GM21717 (cell line): Measurements from ENCODE around the gene DGKI.
"Not testable (repeated sequence)": the region's sequence is repeated elsewhere in the genome, so short reads cannot be mapped to it uniquely, and the experiment has no call there.

Experiments used
- ATAC-seq: cut with Tn5 transposase; IDR thresholded peaks from one replicate; pipeline ENCODE4 v1.9.1; 2021; ENCODE audit warnings: mild to moderate bottlenecking, moderate library complexity; ENCODE audit not compliant: unreplicated experiment

DGKI gene

DNA sequence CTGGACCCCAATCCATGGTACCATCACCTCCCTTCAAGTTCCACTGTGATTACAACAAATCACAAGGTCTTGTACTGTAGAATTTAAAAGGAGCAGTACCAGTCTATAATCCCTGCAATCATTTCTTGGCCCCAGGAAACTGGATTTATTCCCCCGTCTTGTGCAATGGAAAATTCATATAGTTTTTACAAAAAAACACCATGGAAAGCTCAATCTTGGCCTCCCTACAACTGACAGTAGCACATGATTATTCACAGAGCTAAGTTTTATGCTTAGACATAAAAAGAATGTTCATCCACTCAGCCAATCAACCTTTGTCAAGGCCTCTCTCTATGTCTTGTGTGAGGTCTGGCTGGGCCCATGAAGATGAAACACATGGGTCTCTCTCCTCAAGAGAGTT is 10.2 kb downstream of the DGKI start:
- ATAC-seq = no peak

DNA sequence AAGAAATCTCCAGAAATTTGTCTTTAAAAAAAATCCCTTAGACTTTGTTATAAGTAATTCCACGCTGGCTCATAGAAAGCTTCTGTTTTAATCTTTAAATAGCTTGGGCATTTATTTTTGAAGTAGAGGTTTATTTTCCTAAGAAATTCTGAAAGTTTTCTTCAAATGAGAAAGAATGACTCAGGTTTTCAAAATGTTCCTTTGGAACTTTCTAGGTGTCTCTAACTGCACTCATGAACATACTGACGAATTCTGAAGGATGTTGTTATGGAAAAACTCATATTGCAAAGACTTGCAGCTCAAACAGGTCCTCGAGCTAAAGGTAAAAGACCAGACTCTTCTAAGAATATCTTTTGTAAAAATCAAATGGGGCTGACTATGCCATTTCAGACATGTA is 10.7 kb downstream of the DGKI start:
- no peak for ATAC-seq

DNA sequence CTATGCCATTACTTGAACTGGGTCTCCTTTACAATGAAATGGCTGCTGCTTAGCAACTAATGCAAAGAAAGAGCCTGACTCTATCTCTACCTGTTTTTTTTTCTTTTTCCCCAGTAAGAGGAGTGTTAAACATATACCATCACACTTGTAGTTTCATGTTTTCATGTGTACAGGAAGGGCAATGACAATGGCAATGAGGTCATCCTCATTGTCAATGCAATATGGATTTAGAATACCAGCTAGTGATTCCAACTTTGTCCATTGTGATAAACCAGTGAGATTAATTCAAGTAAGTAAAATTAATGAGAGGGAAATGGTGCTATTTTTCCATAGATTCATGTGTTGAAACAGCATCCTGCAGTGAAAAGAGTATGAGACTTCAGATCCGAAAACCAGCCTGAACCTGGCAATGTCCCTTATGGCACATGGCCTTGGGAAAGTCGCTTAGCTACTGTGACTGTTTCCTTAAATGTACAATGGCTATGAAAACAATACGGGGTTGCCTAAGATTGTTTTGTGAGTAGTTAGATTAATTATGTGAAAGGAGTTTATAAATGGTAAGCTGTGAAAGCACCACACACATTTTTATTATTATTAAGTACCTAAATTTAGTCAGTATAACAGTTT is 11.2 kb downstream of the DGKI start:
- ATAC-seq = no peak

DNA sequence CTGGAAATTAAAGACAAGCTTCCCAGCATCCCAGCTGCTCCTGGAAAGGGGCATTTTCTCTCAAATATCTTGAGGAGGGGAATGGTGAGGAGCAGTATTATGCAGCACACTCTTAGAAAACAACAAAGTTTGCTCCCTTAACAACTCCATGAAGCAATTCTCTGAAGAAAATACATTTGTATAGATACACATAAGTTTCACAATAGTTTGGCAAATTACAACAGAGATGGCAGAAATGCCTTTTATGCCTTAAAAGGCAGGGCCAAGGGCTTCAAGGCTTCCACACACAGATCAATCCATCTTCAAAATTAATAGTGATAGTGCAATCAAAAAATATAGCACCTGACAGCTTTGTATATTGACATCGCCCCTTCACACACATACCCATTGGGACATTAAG is 12.2 kb downstream of the DGKI start:
- ATAC-seq = no peak

DNA sequence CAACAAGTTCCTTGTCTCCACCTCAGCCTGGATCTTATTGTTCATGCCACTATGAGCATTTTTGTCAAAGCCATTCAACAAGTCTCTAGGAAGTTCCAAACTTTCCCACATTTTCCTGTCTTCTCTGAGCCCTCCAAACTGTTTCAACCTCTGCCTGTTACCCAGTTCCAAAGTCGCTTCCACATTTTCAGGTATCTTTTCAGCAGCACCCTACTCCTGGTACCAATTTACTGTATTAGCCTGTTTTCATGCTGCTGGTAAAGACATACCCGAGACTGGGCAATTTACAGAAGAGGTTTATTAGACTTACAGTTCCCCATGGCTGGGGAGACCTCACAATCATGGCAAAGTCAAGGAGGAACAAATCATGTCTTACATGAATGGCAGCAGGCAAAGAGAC is 13.8 kb downstream of the DGKI start:
- ATAC-seq = not testable (repeated sequence)

DNA sequence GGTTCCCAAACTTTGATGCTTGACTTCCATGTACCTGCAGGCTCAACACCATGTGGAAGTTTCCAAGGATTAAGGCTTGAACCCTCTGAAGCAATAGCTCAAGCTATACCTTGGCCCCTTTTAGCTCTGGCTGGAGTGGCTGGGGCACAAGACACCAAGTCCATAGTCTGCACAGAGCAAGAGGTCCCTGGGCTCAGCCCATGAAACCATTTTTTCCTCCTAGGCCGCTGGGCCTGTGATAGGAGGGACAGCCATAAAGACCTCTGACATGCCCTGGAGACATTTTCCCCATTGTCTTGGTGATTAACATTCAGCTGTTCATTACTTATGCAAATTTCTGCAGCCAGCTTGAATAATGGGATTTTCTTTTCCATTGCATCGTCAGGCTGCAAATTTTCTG is 14.4 kb downstream of the DGKI start:
- no peak for ATAC-seq

DNA sequence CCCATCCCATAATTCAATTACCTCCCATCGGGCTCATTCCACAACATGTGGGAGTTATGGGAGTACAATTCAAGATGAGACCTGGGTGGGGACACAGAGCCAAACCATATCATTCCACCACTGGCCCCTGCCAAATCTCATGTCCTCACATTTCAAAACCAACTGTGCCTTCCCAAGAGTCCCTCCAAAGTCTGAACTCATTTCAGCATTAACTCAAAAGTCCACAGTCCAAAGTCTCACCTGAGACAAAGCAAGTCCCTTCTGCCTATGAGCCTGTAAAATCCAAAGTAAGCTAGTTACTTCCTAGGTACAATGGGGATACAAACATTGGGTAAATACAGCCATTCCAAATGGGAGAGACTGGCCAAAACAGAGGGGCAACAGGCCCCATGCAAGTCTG is 15.2 kb downstream of the DGKI start:
- ATAC-seq = not testable (repeated sequence)

DNA sequence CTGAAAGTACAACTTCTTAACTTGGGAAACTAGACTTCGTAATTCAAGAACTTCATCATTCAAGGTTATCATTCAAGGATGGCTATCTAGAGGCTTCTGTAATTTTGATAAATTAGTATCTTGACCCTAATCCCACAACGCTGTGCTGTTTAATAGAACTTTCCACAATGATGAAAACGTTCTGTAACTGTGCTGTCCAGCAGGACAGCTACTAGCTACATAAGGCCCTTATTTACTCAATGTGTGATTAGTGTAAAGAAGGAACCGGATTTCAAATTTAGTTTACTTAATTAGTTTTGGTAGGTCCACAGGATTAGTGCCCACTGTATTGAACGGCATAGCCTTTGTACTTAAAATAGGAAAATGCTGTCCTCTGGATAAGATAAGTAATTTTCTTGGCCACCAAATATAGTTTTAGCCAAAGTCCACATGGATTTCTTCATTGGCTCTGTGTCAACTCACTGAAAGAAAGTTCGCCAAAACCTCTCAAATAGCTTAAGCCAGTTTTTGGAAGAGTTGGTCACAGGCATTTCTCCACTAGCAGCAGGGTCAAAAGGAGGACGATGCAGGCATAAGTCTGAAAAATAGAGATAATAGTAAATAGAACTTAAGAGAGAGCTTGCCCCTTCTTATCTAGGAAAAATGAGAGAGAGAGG is 17.3 kb downstream of the DGKI start:
- no peak for ATAC-seq

DNA sequence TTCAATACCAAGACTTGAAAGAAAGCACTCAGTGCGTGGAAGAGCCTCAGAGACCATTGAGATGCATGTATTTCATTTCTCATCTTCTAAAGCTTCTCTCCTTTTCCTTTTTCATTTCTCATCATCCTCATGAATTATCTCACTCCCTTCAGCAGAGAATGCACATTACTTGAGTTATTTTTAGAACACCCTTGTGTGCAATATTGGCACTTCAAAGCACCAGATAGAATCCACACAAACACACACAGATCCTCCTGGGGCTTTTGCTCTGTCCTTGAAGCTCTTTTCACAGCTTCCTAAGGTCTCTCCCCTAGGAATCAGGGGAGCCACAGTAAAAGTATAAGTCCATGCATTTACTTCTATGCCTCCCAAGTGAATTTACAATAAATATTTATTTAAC is 18.3 kb downstream of the DGKI start:
- ATAC-seq = no peak

DNA sequence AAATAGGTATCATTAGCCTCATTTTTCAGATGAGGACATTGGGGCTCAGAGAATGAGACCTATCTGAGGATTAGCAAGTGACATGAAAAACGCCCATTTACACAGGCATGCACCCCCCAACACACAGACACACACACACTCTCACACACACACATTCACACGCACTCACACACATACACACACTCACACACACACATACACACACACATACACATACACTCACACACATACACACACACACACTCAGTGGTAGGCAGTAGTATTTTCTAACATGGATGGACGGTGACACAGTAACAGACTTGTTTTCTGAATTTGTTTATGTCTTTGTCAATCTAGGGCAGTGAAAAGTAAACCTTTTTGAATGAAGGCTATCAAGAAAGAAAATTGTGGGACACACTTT is 21.3 kb downstream of the DGKI start:
- ATAC-seq = no peak

DNA sequence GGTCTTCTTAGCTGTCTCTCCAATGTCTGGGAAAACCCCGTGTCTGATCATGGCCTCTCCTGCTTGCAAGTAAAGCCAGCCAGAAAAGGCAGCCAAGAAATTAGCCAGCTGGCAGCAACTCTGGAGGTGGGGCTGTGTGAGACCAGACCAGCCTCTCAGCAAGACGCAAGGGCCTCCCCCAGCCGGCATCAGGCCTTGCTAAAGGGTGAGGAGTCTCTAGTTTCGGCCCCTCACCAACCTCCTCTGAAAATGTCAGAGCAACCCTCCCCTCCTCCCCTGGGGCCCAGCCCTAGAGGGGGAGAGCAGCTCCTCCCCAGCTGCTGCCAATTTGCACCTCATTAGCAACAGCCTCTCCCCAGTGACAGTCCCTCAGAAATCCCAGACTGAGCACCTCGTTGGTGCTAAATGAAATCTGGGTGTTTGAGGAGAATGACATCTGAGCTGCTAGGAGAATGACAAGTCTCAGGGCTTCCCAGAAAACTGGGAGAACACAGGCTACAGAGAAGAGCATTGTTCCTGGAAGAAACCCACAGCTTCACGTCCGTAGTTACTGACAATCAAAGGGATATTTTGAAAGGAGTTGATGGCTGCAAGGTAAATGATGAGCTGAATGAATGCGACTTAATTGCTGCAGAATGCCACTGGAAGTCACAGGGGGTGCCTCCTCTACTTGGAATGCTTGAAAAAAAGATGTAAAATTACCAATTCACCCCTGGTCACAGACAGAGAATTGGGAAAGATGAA is 25.9 kb downstream of the DGKI start:
- peak; percentile 92 for ATAC-seq

DNA sequence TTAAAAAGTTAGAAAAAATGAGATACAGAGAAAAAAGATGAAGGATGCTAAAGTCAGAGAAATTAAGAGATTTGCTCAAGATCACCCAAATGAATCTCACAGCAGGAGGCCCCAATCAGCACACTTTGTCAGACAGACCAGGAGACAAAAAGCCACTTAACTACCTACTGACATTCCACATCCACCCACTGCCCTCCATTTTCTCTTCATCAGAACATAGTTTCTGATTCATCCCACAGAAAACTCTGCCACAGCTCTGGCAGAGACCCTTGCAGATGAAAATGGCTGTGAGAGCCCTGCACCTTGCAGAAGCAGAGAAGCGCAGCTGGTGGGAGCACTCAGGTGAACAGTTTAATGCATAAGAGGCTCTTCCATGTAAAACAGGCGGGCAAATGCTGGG is 26.6 kb downstream of the DGKI start:
- no peak for ATAC-seq

DNA sequence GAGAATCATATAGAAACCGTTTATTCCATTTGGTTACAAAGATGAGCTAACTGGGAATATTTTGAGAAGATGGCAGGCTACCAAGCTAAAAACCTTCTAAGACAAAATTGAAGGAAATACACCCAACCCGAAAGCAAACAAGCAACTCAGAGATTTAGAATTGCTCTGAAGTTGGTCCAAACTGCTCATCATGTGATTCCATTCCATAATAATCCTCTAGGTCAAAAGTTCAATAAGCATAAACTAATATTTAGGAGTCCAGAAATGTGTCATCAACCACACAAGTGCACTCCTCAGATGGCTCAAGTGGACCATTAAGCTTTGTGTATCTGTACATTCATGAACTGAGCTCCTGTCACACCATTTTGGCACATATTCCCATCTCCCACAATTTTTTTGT is 28.7 kb downstream of the DGKI start:
- no peak for ATAC-seq

DNA sequence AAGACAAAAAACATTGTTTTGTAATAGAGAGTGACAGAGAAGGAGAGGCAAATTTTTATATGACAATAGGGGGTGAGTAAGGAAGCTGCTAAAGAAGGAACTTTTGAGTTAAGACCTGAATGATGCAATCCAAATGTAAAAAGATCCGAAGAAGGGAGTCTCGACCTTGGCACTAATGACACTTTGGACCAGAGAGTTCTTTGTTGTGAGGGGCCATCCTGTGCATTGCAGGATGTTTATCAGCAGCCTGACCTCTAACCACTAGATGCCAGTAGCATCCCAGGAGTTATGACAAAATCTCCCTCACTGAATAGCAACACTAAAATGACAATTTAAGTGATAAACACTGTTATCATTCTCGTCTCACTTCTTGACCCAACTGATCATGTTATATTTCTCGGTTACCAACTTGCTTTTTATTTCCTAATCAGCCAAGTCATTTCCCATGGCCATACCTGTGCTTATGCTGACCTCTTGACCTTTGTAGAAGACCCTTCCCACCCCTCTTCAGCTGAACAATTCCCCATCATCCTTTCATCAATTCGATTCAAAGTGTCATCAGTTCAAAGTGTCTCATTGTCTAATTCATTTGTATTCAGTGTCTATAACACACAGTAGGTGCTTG is 30.0 kb downstream of the DGKI start:
- no peak for ATAC-seq

DNA sequence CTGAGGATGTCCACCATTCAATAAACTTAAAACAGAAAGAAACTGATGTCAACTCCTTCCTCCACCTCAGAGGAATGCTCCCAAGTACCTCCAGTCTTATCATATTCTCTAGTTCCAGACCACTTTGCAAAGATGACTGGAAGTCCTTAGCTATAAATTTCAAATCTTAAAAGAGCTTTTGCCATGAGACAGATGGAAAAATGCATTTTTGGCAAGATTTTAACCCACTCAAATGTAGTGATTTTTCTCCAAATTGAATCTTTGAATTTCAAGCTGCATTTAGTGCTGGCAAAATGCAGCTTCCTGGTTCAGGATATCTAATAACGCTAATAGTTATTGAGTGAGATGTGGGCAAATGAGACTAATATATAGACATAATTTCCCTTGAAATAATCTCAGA is 33.2 kb downstream of the DGKI start:
- ATAC-seq = no peak

DNA sequence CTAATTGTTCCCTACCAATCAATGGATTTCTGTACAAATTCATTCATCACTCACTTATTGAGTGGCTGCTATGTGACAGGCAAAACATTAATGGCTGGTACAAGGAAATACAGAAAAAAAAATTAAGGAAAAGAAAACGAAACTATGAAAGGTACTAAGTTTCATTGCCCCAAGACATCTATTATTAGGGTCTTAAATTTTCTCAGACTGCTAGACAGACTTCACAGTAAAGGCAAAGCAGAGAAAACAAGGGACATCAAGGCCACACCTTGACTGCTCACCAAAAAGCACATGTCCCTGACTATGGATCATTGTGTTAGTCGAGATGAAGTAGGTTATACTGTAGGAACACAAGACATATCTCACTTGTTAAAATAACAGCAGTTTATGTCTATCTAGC is 36.5 kb downstream of the DGKI start:
- no peak for ATAC-seq

DNA sequence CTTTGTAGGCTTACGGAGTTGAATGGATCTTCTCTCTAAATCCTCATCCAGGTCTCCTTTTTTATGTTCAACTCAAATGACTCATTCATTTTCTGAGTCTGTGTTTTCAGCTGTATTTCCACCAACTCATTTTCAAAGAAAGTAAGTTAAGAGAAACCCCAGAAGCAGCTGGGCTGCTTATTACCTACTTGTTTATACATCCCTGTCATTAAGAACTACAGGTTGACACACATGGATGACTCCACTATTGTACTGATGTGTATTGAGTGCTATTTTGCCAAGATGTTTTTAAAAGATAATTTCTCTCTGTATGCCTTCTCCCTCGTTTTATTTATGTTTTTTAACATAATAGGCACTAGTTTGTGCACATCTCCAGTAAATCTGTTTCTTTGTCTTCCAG is 41.9 kb downstream of the DGKI start:
- ATAC-seq = no peak

DNA sequence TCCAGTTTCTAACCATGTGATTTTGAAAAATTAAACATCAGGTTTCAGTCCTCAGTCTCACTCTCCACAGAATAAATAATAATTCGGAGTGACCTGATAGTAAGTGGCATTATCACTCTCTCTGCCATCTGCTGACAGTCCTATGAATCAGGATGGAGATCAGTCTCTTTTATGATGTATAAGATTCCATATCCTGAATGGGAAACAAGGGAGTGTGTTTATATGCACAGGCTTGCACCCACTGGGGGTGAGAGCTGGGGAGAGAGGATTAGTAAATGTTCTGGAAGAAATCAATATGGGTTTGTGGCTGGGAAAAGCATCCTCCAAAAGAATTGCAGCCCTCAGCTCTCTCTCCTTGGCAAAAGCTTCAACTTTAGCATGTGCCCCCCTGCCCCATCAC is 45.3 kb downstream of the DGKI start:
- no peak for ATAC-seq

DNA sequence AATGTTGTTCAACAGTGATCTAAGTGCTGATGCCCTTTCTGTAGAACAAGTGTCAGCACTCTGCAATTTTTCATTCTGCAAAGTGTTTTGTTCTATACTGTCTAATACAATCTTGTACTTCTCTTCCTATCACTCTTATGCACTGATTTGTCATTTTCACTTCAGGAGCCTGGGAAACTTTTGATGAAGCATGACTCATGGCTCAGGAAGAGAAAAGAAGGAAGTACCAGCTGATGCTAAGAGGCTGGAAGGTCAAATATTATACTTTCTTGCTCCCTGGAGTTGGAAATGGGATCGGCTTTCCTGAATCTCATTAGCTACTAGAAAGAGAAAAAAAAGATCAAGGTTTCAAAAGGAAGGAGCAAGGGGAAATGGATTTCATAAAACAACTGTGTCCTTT is 45.8 kb downstream of the DGKI start:
- ATAC-seq = no peak

DNA sequence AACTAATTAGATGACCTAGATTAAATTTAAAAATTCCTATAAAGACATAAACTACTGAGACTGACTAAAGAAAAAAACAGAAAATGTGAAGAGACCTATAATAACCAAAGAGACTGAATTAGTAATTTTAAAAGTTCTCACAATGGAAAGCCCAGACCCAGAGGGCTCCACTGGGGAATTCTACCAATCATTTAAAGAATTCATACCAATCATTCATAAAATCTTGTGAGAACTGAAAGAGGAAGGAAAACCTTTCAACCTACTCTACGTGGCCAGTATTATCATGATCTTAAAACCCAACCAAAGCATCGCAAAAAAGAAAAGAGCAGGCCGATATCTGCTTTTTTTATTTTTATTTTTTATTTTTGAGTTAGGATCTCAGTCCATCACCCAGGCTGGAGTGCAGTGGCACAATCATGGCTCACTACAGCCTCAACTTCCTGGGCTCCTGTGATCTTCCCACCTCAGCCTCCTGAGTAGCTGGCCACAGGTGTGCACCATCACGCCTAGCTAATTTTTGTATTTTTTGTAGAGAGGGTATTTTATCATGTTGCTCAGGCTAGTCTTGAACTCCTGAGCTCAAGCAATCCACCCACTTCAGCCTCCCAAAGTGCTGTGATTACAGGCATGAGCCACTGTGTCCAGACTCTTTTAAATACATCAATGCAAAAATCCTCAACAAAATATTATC is 48.6 kb downstream of the DGKI start:
- ATAC-seq = peak; percentile 97

DNA sequence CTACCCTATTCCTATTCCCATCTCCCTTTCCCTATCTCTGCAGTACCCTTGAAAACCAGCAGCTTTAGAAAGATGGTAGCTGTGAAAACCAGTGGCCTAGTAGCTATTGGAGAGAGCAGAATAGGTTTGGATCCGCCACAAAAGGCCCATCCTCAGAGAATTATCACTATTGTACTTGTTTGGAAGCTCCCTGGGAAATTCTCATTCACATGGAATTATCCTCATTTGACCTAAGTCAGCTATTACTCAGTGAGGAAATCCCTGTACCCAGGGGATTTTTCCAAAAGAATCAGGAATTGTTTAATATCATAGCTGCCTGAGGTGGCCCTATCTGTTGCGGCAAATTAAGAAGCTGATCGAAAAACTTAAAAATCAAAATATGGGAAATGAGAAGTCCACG is 51.6 kb downstream of the DGKI start:
- ATAC-seq = no peak
